Measurements from ENCODE around the gene OOSP3.
"Not testable (repeated sequence)": the region's sequence is repeated elsewhere in the genome, so short reads cannot be mapped to it uniquely, and the experiment has no call there.

Gene OOSP3

GRCh38 chr11:59877325-59877724 lies 1.3 kb upstream of the OOSP3 start:
- no peak for DNase-seq (ENCODE audit: low read depth)

DNA sequence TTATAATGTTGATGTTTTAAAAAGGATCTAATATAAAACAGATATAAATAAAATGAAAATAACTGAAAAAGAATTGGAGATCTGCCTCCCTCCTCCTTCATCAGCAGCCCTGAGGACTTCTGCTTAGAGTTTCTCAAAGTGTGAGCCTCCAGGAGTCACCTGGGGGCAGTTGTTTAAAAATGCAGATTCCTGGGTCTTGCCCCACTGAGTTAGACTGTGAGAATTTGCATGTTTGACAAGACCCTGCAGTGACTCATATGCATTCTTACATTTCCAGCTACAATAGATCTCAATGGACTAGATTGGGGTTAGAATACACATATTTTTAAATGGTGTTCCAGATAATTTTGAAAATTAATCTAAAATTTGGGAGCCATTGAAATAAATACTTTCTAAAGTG lies 798 bp upstream of the OOSP3 start:
- DNase-seq (ENCODE audit: low read depth): no peak

DNA sequence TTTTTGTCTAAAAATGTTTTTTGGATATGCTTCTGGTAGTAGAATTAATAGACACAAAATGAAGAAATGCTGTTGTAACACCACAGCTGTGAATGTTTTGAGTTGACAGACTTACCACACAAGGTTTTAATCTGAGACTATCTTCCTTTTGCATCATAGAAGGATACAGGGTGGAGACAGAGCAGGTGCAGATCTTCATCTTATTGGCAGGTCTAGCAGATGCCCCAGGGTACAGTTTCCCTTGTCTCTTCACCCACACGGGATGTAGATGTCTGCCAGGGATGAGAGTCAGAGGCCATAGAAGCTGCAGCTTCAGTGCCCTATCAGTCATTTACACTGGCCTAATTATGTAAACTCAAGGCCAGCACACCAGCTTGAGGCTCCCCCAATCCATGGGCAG lies 985 bp downstream of the OOSP3 start:
- DNase-seq (ENCODE audit: low read depth): no peak

- DNase-seq (ENCODE audit: low read depth): no peak
Observed at GRCh38 chr11:59883597-59883996, 5.0 kb downstream of the OOSP3 start.

- not testable (repeated sequence) for DNase-seq (ENCODE audit: low read depth)
Observed at GRCh38 chr11:59887156-59887555, 8.6 kb downstream of the OOSP3 start.

- no peak for DNase-seq (ENCODE audit: low read depth)
Observed at GRCh38 chr11:59891781-59892181, 13.2 kb downstream of the OOSP3 start.

DNA sequence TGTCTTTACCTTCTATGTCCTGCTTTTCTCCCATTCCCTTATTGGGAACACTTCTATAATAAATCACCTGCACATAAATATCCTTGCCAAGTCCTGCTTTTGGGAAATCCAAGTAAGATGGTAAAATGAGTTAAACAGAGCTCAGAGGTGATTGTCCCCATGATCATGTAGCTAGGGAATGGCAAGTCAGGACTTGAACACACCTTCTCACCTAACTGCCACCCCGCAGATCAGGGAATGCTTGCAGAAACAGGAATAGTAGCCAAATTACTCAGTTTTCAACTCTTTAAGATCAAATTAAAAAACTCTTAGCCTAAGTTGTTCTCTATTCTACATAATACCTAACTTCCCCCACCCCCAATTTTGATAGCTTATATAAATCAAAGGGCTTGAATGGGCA lies 16.0 kb downstream of the OOSP3 start:
- DNase-seq (ENCODE audit: low read depth): no peak

GRCh38 chr11:59898046-59898445 lies 19.5 kb downstream of the OOSP3 start:
- no peak for DNase-seq (ENCODE audit: low read depth)

- no peak for DNase-seq (ENCODE audit: low read depth)
Observed at GRCh38 chr11:59898650-59899049, 20.1 kb downstream of the OOSP3 start.

DNA sequence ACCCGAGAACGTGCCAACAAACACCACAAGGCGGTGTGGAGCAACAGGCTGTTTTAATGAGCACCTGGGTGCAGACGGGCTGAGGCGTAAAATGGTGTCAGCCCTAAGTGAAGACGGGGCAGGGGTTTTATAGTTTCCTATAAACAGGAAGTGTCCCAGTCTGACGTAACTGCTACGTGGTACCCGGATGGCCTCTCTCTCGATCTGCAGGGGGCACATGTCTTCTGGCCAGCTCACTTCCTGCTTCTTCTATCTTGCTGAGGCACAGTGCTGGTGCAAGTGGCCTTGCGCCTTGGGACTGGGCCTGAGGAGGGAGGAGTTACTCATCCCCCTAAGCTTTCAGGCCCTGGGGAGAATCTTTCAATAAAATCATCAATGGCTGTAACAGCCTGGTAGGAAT lies 20.9 kb downstream of the OOSP3 start:
- DNase-seq (ENCODE audit: low read depth): no peak

DNA sequence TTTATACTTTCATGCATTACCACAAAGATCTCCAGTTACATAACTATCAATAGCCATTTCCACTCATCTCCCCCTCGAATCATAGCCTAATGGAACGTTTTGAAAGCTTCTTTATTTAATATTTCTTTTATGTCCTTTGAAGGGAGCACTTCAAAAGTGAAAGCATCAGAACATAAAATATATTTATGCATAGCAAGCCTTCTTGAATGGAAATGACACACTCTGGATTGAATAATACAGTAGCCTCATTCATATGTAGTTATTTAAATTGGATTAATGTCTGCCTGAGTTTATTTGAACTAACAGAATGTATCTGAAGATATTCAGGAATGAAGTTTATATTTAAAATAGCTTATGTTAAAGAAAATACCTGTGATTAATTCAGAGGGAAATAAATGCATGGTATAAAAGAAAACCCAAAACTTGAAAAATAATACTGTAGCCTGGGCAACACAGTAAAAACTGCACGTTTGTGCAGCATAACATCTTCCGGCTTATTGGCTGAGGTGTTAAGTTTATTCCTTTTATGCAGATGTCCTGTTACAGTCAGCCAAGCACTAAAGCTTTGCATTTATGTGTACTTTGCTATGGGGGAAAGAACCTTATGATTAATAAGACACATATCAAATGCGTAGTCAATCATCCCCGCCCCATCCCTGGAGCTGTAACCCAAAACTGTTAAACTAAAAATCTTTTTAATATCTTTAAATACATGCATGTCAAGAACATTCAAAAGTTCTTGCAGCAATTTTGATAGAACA lies 22.0 kb downstream of the OOSP3 start:
- DNase-seq (ENCODE audit: low read depth): no peak

GRCh38 chr11:59901306-59901705 lies 22.7 kb downstream of the OOSP3 start:
- DNase-seq (ENCODE audit: low read depth): no peak

DNA sequence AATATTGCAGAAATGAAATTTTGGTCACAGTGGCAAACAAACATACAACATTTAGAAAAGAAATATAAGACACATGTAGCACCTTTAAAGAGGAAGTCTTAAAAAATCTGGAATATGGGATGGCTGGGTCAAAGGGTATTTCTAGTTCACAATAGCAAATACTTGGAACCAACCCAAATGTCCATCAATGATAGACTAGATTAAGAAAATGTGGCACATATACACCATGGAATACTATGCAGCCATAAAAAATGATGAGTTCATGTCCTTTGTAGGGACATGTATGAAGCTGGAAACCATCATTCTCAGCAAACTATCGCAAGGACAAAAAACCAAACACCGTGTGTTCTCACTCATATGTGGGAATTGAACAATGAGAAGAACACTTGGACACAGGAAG lies 25.0 kb downstream of the OOSP3 start:
- not testable (repeated sequence) for DNase-seq (ENCODE audit: low read depth)

DNA sequence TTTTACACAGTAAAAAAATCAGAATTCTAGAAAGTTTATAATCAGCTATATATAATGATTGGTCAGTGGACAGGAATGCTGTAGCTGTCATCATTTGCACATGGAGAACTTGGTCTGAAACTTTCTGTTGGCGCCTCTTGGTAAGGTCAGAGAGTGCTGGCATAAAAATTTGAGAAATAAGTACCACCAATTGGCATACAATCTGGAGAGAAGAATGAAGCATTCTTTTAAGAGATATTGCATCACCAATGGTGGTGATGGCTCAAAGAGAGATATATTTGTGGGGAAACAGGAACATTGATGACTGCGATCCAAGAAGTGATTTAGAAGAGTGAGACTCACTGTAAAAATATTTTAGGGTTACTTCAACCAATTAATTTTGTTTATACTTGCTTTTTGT lies 39.9 kb downstream of the OOSP3 start:
- DNase-seq (ENCODE audit: low read depth): no peak

GRCh38 chr11:59918987-59919589 lies 40.5 kb downstream of the OOSP3 start:
- DNase-seq (ENCODE audit: low read depth): no peak

DNA sequence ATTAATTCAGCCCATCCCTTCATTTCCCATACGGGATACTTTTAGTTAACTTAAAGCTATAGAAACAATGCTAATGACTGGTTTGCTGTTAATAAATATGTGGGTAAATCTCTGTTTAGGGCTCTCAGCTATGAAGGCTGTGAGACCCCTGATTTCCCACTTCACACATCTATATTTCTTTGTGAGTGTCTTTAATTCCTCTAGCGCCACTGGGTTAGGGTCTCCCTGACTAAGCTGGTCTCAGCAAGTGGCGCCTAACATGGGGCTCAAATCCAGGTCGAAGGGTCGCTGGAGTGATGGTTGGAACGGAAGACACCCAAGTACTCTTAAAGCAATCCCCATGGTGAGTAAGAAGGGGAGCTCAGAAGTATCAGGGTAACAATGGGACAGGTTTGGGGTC lies 45.2 kb downstream of the OOSP3 start:
- DNase-seq (ENCODE audit: low read depth): no peak

GRCh38 chr11:59931688-59932087 lies 53.1 kb downstream of the OOSP3 start:
- no peak for DNase-seq (ENCODE audit: low read depth)

DNA sequence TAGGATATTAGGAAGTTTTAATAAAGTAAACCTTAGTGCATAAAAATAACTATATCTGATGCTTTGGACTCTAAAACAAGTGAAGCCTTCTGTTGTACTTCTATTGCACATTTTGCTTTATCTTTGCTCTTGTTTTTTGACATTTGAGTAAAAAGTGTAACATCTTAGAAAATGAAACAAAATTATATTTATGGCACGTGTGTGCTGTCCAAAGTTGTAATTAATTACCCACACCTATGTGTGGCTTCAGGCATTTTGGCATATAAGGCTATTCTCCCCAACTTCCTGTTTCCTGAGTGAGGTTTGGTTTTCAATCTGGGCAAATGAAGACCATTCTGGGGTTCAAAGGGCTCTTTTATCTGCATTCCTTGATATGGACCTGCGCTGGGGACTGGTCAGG lies 59.5 kb downstream of the OOSP3 start, which contains the start of gene OOSP1:
Gene OOSP1 (plus strand): TSS at position 301 of the 400 bp plus-strand sequence. CDS start 23 bp downstream, at position 324.
- DNase-seq (ENCODE audit: low read depth): no peak

DNA sequence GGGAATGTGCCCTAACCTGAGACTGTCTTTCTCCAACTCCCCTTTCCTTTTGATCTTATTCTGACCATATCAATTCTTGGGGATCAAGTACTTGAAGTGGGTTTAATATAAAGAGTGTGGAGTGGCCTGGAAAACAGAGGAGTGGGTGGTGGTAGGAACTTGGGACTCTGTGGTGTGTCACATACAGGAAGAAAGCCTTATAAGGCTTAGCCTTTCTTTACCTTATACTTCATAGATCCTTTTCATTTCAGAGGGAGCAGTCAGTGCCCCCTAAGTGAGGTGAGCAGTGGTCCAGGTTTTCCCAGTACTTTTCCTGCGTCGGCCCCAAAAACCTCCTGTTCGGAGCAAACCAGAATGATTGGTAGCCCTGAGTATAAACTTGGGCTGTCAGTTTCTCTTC lies 60.1 kb downstream of the OOSP3 start:
- DNase-seq (ENCODE audit: low read depth): no peak

DNA sequence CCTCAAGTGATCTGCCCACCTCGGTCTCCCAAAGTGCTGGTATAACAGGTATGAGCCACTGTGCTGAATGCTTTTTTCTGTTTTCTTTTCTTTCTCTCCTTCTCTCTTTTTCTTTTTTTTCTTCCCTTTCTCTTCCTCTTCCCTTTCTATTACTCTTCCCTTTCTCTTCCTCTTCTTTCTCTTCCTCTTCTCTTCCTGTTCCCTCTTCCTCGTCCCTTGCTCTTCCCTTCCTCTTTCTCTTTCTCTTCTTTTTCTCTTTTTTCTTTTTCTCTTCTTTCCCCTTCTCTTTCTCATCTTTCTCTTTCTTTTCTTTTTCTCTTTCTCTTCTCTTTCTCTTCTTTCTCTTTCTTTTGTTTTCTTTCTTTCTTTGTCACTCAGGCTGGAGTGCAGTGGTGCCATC lies 60.9 kb downstream of the OOSP3 start:
- DNase-seq (ENCODE audit: low read depth): no peak

GRCh38 chr11:59941091-59941490 lies 62.5 kb downstream of the OOSP3 start:
- DNase-seq (ENCODE audit: low read depth): no peak

- no peak for DNase-seq (ENCODE audit: low read depth)
Observed at GRCh38 chr11:59943997-59944714, 65.6 kb downstream of the OOSP3 start.

DNA sequence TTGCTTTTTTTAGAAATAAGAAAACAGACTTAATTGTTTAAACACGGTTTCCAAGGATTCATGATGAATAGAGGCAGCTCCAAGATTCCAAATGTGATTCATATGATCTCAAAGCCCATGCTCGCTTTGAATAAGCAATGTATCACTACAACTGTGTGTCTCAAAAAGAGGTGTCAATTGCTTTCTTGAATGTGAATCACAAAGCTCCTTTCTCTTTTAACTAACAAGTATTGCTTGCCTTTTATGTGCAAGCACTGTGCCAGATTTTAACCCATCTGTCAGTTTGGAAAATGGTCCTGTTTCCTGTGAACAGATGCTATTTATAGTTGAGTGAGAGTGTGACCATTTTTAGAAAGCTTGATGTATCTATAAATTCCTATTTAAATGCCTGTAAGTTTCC lies 66.1 kb downstream of the OOSP3 start:
- no peak for DNase-seq (ENCODE audit: low read depth)

Data from stimulated activated CD8-positive, alpha-beta memory T cell treated with anti-CD3 and anti-CD28 coated beads, Interleukin-15, amount 100 ng/mL, for 24 hours (primary cell).